ENCODE measurements around the gene INKA1.
"Not testable (repeated sequence)": the region's sequence is repeated elsewhere in the genome, so short reads cannot be mapped to it uniquely, and the experiment has no call there.

The INKA1 gene

DNA sequence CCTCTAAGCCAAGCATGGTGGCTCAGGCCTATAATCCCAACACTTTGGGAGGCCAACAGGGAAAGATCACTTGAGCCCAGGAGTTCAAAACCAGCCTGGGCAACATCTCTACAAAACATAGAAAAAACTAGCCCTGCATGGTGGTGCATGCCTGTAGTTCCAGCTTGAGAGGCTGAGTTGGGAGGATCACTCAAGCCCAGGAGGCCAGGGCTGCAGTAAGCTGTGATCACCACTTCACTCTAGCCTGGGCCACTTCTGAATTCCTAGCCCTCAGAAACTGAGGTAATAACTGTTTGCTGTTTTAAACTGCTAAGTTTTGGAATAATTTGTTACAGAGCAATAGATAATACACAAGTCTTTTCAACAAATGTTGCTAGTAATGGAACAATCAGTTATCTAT lies 33.1 kb upstream of the INKA1 start:
- H3K27ac ChIP-seq: no peak overlapping the region
- peaks cover 7% of the 10 kb centered on the region for H3K4me1 ChIP-seq (ENCODE audit: low read depth, poor library complexity, severe bottlenecking)
- TF ChIP-seq CTCF (conservative IDR thresholded peaks at IDR 0.05; ENCODE audit: low read depth, low read length): no peak
- H3K36me3 ChIP-seq (ENCODE audit: insufficient read depth): no peaks in the 10 kb centered on the region
- H3K4me3 ChIP-seq (IDR thresholded peaks at IDR 0.05; ENCODE audit: insufficient read depth, low read depth, low read length): no peak overlapping the region
- H3K4me2 ChIP-seq: no peak overlapping the region
- no peaks in the 10 kb centered on the region for H3K27me3 ChIP-seq (ENCODE audit: insufficient read depth, low read depth)
- H3K79me2 ChIP-seq (ENCODE audit: insufficient read depth, low read depth): peaks cover 55% of the 10 kb centered on the region
- H4K20me1 ChIP-seq (ENCODE audit: insufficient read depth): no peaks in the 10 kb centered on the region
- H3K9ac ChIP-seq: no peak overlapping the region
- no peak overlapping the region for H2AFZ ChIP-seq (ENCODE audit: low read depth)

GRCh38 chr3:49771340-49771938 lies 31.6 kb upstream of the INKA1 start:
- Histone ChIP-seq H3K4me3 (IDR thresholded peaks at IDR 0.05; ENCODE audit: insufficient read depth, low read depth, low read length) (no peak overlapping the region), H3K36me3 (ENCODE audit: insufficient read depth) (no peaks in the 10 kb centered on the region), H3K27me3 (ENCODE audit: insufficient read depth, low read depth) (no peaks in the 10 kb centered on the region), H3K27ac (no peak overlapping the region), H3K9ac (no peak overlapping the region), H2AFZ (ENCODE audit: low read depth) (no peak overlapping the region), H3K4me1 (ENCODE audit: low read depth, poor library complexity, severe bottlenecking) (peaks cover 7% of the 10 kb centered on the region), H4K20me1 (ENCODE audit: insufficient read depth) (no peaks in the 10 kb centered on the region), H3K4me2 (no peak overlapping the region), H3K79me2 (ENCODE audit: insufficient read depth, low read depth) (peaks cover 45% of the 10 kb centered on the region)
- TF ChIP-seq CTCF (conservative IDR thresholded peaks at IDR 0.05; ENCODE audit: low read depth, low read length): no peak

- no peak overlapping the region for H3K4me2 ChIP-seq
- H3K4me3 ChIP-seq (IDR thresholded peaks at IDR 0.05; ENCODE audit: insufficient read depth, low read depth, low read length): no peak overlapping the region
- TF ChIP-seq CTCF (conservative IDR thresholded peaks at IDR 0.05; ENCODE audit: low read depth, low read length): no peak
- no peak overlapping the region for H2AFZ ChIP-seq (ENCODE audit: low read depth)
- no peaks in the 10 kb centered on the region for H3K27me3 ChIP-seq (ENCODE audit: insufficient read depth, low read depth)
- H3K27ac ChIP-seq: no peak overlapping the region
- H4K20me1 ChIP-seq (ENCODE audit: insufficient read depth): no peaks in the 10 kb centered on the region
- H3K9ac ChIP-seq: no peak overlapping the region
- H3K4me1 ChIP-seq (ENCODE audit: low read depth, poor library complexity, severe bottlenecking): peaks cover 7% of the 10 kb centered on the region
- H3K36me3 ChIP-seq (ENCODE audit: insufficient read depth): no peaks in the 10 kb centered on the region
- H3K79me2 ChIP-seq (ENCODE audit: insufficient read depth, low read depth): peaks cover 44% of the 10 kb centered on the region
These were observed 30.4 kb upstream of the INKA1 start for GRCh38 chr3:49772703-49773102.

GRCh38 chr3:49775538-49775937 lies 27.5 kb upstream of the INKA1 start:
- Histone ChIP-seq H2AFZ (ENCODE audit: low read depth) (no peak overlapping the region), H3K27me3 (ENCODE audit: insufficient read depth, low read depth) (no peaks in the 10 kb centered on the region), H3K36me3 (ENCODE audit: insufficient read depth) (no peaks in the 10 kb centered on the region), H3K79me2 (ENCODE audit: insufficient read depth, low read depth) (peaks cover 43% of the 10 kb centered on the region), H3K4me2 (no peak overlapping the region), H3K4me3 (IDR thresholded peaks at IDR 0.05; ENCODE audit: insufficient read depth, low read depth, low read length) (no peak overlapping the region), H3K27ac (no peak overlapping the region), H4K20me1 (ENCODE audit: insufficient read depth) (no peaks in the 10 kb centered on the region), H3K9ac (no peak overlapping the region), H3K4me1 (ENCODE audit: low read depth, poor library complexity, severe bottlenecking) (peaks cover 7% of the 10 kb centered on the region)
- no peak for TF ChIP-seq CTCF (conservative IDR thresholded peaks at IDR 0.05; ENCODE audit: low read depth, low read length)

GRCh38 chr3:49776101-49776500 lies 27.0 kb upstream of the INKA1 start:
- H3K4me3 ChIP-seq (IDR thresholded peaks at IDR 0.05; ENCODE audit: insufficient read depth, low read depth, low read length); H2AFZ ChIP-seq (ENCODE audit: low read depth); H3K9ac ChIP-seq; H3K36me3 ChIP-seq (ENCODE audit: insufficient read depth); H3K4me1 ChIP-seq (ENCODE audit: low read depth, poor library complexity, severe bottlenecking); H3K27me3 ChIP-seq (ENCODE audit: insufficient read depth, low read depth); H3K27ac ChIP-seq; H3K4me2 ChIP-seq; H4K20me1 ChIP-seq (ENCODE audit: insufficient read depth): not testable (repeated sequence)
- peaks cover 45% of the 10 kb centered on the region for H3K79me2 ChIP-seq (ENCODE audit: insufficient read depth, low read depth)
